Measurements from ENCODE around the gene MEI1. TPM values are rescaled to one million over a fixed set of nuclear protein-coding genes. Genes with fewer than 3 reads are reported as not detected.

Gene MEI1
- polyA plus RNA-seq, 1 donor (not counting 4 experiments of a cell fraction or from before 2014, with no cell fraction given), result 0.10 TPM

- DNase-seq (ENCODE audit: low read depth, low spot score) (no peak), FAIRE-seq (no peak)
- TF ChIP-seq EZH2 (IDR thresholded peaks at IDR 0.05; ENCODE audit: low read length) (no peak), CTCF (optimal IDR thresholded peaks at IDR 0.05 in 1 of 3, IDR thresholded peaks at IDR 0.05 in 1 of 3, conservative IDR thresholded peaks at IDR 0.05 in 1 of 3; ENCODE audit: extremely low read depth in 1 of 3, insufficient read depth in 2 of 3, low read length in 3 of 3) (no peak)
- Histone ChIP-seq H3K79me2 (ENCODE audit: control insufficient read depth, insufficient read depth, low read length) (peaks cover 32% of the 10 kb centered on the region), H3K36me3 (ENCODE audit: control insufficient read depth in 2 of 2, extremely low read depth in 1 of 2, insufficient read depth in 2 of 2, low read length in 2 of 2) (peaks cover 5 to 6% of the 10 kb centered on the region in 2 experiments), H3K27ac (ENCODE audit: control insufficient read depth, insufficient read depth, low read length) (no peak overlapping the region), H3K9me3 (ENCODE audit: control insufficient read depth, low read depth, low read length) (no peaks in the 10 kb centered on the region), H2AFZ (ENCODE audit: control insufficient read depth, low read length) (no peak overlapping the region), H3K4me3 (ENCODE audit: control insufficient read depth in 2 of 3, extremely low read depth in 1 of 3, insufficient read depth in 2 of 3, low read depth in 1 of 3, low read length in 3 of 3) (no peak overlapping the region), H4K20me1 (ENCODE audit: control insufficient read depth, extremely low read depth, insufficient read depth, low read length) (no peaks in the 10 kb centered on the region), H3K27me3 (ENCODE audit: control insufficient read depth, extremely low read depth, insufficient read depth, low read length) (no peaks in the 10 kb centered on the region), H3K4me2 (ENCODE audit: control insufficient read depth, extremely low read depth, insufficient read depth, low read depth, low read length) (no peak overlapping the region), H3K9ac (ENCODE audit: control insufficient read depth, extremely low read depth, insufficient read depth, low read length) (no peak overlapping the region), H3K4me1 (ENCODE audit: control insufficient read depth, extremely low read depth, insufficient read depth, low read length) (peaks cover 2% of the 10 kb centered on the region), H3K9me1 (ENCODE audit: control insufficient read depth, extremely low read depth, insufficient read depth, low read length) (no peaks in the 10 kb centered on the region)
- dilution Hi-C loops (cut with MboI; ENCODE audit: extremely low pct_ligation_motif_present, low sequenced_read_pairs), result no loop called here
Observed at GRCh38 chr22:41690476-41690875, 8.8 kb upstream of the MEI1 start.

- Histone ChIP-seq H3K9me1 (ENCODE audit: control insufficient read depth, extremely low read depth, insufficient read depth, low read length) (no peaks in the 10 kb centered on the region), H3K79me2 (ENCODE audit: control insufficient read depth, insufficient read depth, low read length) (no peaks in the 10 kb centered on the region), H3K4me1 (ENCODE audit: control insufficient read depth, extremely low read depth, insufficient read depth, low read length) (peaks cover 11% of the 10 kb centered on the region), H3K27ac (ENCODE audit: control insufficient read depth, insufficient read depth, low read length) (no peak overlapping the region), H3K9ac (ENCODE audit: control insufficient read depth, extremely low read depth, insufficient read depth, low read length) (no peak overlapping the region), H2AFZ (ENCODE audit: control insufficient read depth, low read length) (no peak overlapping the region), H3K36me3 (ENCODE audit: control insufficient read depth in 2 of 2, extremely low read depth in 1 of 2, insufficient read depth in 2 of 2, low read length in 2 of 2) (peaks cover 5 to 6% of the 10 kb centered on the region in 2 experiments), H4K20me1 (ENCODE audit: control insufficient read depth, extremely low read depth, insufficient read depth, low read length) (no peaks in the 10 kb centered on the region), H3K4me2 (ENCODE audit: control insufficient read depth, extremely low read depth, insufficient read depth, low read depth, low read length) (no peak overlapping the region), H3K27me3 (ENCODE audit: control insufficient read depth, extremely low read depth, insufficient read depth, low read length) (no peaks in the 10 kb centered on the region), H3K4me3 (ENCODE audit: control insufficient read depth in 2 of 3, extremely low read depth in 1 of 3, insufficient read depth in 2 of 3, low read depth in 1 of 3, low read length in 3 of 3) (no peak overlapping the region), H3K9me3 (ENCODE audit: control insufficient read depth, low read depth, low read length) (no peaks in the 10 kb centered on the region)
- no peak for FAIRE-seq
- no peak for TF ChIP-seq EZH2 (IDR thresholded peaks at IDR 0.05; ENCODE audit: low read length)
- TF ChIP-seq CTCF (optimal IDR thresholded peaks at IDR 0.05 in 1 of 3, IDR thresholded peaks at IDR 0.05 in 1 of 3, conservative IDR thresholded peaks at IDR 0.05 in 1 of 3; ENCODE audit: extremely low read depth in 1 of 3, insufficient read depth in 2 of 3, low read length in 3 of 3), result no peak
- dilution Hi-C loops (cut with MboI; ENCODE audit: extremely low pct_ligation_motif_present, low sequenced_read_pairs), result no loop called here
- DNase-seq (ENCODE audit: low read depth, low spot score), result no peak
Observed at GRCh38 chr22:41695211-41695610, 4.1 kb upstream of the MEI1 start.
